Measurements from ENCODE around the gene SRC. TPM values are rescaled to one million over a fixed set of nuclear protein-coding genes. Genes with fewer than 3 reads are reported as not detected.
A peak's percentile ranks its signal among the peaks of the same experiment; 100 is the strongest.

SRC gene
- total RNA-seq, 4 donors from 2014 or later = 18.8 to 39.5 (median 26.0) TPM

DNA sequence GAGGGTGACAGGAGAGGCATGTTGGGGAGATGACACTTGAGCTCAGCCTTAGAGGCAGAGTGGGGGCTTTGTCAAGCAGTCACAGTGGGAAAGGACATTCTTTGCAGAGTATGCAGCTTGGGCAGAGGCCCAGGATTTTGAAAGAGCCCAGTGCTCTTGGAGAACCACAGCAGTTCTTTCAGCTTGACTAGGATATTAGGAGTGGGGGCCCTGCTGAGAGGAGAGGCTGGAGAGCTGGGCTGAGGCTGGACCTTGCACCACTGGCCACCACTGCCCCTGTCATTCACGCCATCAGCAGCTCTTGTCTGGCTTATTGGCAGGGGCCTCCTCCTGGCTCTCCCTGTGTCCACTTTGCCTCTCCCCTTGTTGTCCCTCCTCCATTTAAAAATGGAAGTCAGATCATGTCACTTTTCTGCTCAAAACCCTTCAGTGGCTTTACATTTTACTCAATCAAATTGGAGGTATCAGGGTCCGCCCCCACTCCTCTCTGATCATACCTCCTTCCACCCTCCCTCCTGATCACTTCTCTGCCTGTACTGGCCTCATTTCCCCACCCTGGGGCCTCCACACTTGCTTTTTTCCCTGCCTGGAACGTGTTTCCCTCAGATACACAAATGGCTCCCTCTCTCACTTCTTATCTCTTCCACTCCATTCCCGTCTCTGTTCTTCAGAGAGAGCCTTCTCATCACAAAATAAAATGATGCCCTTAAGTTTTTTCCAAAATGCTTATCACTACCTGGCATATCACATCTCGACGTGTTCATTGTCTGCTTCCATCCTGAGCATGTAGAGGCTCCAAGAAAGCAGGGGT lies 46.0 kb upstream of the SRC start:
- H3K27ac ChIP-seq = no peak overlapping the region
- peak in 1 of 2 donors; percentile 15 for DNase-seq (ENCODE audit: low spot score in 2 of 2)

DNA sequence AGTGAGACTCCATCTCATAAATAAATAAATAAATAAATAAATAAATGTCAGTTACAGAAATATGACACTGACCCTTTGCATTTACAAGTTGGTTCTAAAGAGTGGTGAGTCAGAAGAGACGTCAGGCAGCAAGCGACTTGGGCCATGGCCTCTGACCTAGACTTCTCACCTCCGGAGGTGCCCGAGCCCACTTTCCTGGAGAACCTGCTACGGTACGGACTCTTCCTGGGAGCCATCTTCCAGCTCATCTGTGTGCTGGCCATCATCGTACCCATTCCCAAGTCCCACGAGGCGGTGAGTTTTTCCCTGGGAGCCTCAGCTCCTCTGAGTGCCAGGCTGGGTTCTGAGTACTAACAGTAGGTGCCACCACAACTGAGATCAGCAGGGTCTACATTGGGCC lies 44.8 kb upstream of the SRC start:
- Histone ChIP-seq H3K27me3 (no peaks in the 10 kb centered on the region), H3K9me3 (no peaks in the 10 kb centered on the region), H3K4me1 (peaks cover 17% of the 10 kb centered on the region), H3K36me3 (peaks cover 42% of the 10 kb centered on the region), H3K27ac (no peak overlapping the region), H3K4me3 (no peak overlapping the region)
- no peak for TF ChIP-seq POLR2AphosphoS5 (IDR thresholded peaks at IDR 0.05)
- no peak for TF ChIP-seq EP300 (IDR thresholded peaks at IDR 0.05)
- TF ChIP-seq, protein P1, sequence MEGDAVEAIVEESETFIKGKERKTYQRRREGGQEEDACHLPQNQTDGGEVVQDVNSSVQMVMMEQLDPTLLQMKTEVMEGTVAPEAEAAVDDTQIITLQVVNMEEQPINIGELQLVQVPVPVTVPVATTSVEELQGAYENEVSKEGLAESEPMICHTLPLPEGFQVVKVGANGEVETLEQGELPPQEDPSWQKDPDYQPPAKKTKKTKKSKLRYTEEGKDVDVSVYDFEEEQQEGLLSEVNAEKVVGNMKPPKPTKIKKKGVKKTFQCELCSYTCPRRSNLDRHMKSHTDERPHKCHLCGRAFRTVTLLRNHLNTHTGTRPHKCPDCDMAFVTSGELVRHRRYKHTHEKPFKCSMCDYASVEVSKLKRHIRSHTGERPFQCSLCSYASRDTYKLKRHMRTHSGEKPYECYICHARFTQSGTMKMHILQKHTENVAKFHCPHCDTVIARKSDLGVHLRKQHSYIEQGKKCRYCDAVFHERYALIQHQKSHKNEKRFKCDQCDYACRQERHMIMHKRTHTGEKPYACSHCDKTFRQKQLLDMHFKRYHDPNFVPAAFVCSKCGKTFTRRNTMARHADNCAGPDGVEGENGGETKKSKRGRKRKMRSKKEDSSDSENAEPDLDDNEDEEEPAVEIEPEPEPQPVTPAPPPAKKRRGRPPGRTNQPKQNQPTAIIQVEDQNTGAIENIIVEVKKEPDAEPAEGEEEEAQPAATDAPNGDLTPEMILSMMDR (IDR thresholded peaks at IDR 0.05) = no peak
- no peak for TF ChIP-seq POLR2A (IDR thresholded peaks at IDR 0.05)
- peak in 1 of 2 donors; percentile 49 for DNase-seq (ENCODE audit: low spot score in 2 of 2)
- 96% methylated on average over 9 of the region's 9 CpGs for WGBS

More for the DNA sequence above, 46.0 kb upstream of the SRC start:
- Histone ChIP-seq H3K4me3 (no peak overlapping the region), H3K4me1 (peaks cover 29% of the 10 kb centered on the region), H3K27me3 (no peaks in the 10 kb centered on the region), H3K36me3 (peaks cover 40% of the 10 kb centered on the region), H3K9me3 (no peaks in the 10 kb centered on the region)
- WGBS = 92% methylated on average over 6 of the region's 6 CpGs
- TF ChIP-seq POLR2A (IDR thresholded peaks at IDR 0.05) (no peak), POLR2AphosphoS5 (IDR thresholded peaks at IDR 0.05) (no peak), EP300 (IDR thresholded peaks at IDR 0.05) (no peak)
- TF ChIP-seq, protein P1 (IDR thresholded peaks at IDR 0.05) = no peak

DNA sequence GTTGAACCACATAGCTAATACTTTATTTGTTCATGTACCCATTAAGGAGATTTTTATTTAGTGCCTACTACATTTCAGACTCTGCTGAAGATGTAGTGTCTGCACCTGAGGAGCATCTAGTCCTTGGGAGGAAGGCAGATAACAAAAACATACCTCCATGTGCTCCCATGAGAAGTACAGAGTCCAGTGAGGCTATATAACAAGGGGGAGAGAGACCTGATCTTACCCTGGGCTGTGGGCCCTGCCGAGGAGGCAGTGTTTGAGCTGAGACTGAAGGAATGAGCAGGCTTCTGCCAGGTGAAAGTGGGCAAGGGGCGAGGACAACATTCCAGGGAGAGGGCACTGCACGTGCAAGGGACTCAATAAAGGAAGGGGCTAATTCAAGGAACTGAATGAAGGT lies 44.4 kb upstream of the SRC start:
- peaks cover 15% of the 10 kb centered on the region for H3K4me1 ChIP-seq
- DNase-seq (ENCODE audit: low spot score in 2 of 2) = no peak
- H3K9me3 ChIP-seq = no peaks in the 10 kb centered on the region
- H3K36me3 ChIP-seq = peaks cover 42% of the 10 kb centered on the region
- no peak for TF ChIP-seq POLR2A (IDR thresholded peaks at IDR 0.05)
- TF ChIP-seq, protein P1 (IDR thresholded peaks at IDR 0.05) = no peak
- no peaks in the 10 kb centered on the region for H3K27me3 ChIP-seq
- 97% methylated on average over 3 of the region's 3 CpGs for WGBS
- H3K27ac ChIP-seq = no peak overlapping the region
- no peak overlapping the region for H3K4me3 ChIP-seq

DNA sequence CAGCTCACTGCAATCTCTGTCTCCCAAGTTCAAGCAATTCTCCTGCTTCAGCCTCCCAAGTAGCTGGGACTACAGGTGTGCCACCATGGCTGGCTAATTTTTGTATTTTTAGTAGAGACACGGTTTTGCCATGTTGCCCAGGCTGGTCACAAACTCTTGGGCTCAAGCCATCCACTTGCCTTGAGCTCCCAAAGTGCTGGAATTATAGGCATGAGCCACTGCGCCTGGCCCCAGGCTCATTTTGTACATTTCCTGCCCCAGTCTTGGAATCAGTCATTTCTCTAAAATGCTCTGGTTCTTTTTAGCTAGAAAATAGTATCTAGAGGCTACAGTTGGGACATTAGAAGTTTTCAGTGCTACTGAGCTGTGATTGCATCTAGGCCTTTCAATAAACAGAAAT lies 43.0 kb upstream of the SRC start:
- H3K4me3 ChIP-seq = no peak overlapping the region
- no peak for TF ChIP-seq POLR2AphosphoS5 (IDR thresholded peaks at IDR 0.05)
- TF ChIP-seq EP300 (IDR thresholded peaks at IDR 0.05) = no peak
- no peak for TF ChIP-seq POLR2A (IDR thresholded peaks at IDR 0.05)
- TF ChIP-seq, protein P1 (IDR thresholded peaks at IDR 0.05) = no peak
- H3K9me3 ChIP-seq = no peaks in the 10 kb centered on the region
- no peak overlapping the region for H3K27ac ChIP-seq
- no peaks in the 10 kb centered on the region for H3K27me3 ChIP-seq
- WGBS = 78% methylated on average over 2 of the region's 2 CpGs
- H3K4me1 ChIP-seq = peaks cover 10% of the 10 kb centered on the region
- H3K36me3 ChIP-seq = peaks cover 44% of the 10 kb centered on the region
- peak in 1 of 2 donors; percentile 21 for DNase-seq (ENCODE audit: low spot score in 2 of 2)

DNA sequence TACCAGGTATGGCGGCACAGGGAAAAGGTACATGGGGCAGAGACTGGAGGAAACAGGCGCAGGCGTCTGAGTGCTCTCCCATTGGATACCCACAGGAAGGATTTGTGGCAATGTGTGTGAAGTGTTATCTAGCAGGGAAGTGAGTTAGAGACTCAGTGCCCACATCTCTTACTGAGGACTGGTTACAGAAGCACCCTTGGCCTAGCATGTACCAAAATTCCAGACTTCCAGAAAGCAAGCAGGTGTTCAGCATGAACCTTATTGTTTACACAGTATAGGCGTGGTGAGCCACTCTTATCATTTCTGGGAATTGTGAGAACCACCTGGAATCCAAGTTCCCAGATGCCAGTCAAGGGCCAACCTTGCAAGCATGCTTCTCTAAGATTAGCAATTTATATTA lies 42.3 kb upstream of the SRC start:
- 95% methylated on average over 4 of the region's 4 CpGs for WGBS
- no peak for TF ChIP-seq POLR2AphosphoS5 (IDR thresholded peaks at IDR 0.05)
- TF ChIP-seq, protein P1 (IDR thresholded peaks at IDR 0.05) = no peak
- TF ChIP-seq EP300 (IDR thresholded peaks at IDR 0.05) = no peak
- TF ChIP-seq POLR2A (IDR thresholded peaks at IDR 0.05) = no peak
- H3K27ac ChIP-seq = no peak overlapping the region

More for the DNA sequence above, 42.3 kb upstream of the SRC start:
- Histone ChIP-seq H3K9me3 (no peaks in the 10 kb centered on the region), H3K36me3 (peaks cover 47% of the 10 kb centered on the region), H3K27me3 (no peaks in the 10 kb centered on the region), H3K4me1 (peaks cover 11% of the 10 kb centered on the region), H3K4me3 (no peak overlapping the region)
- DNase-seq (ENCODE audit: low spot score in 2 of 2) = peak in 1 of 2 donors; percentile 6

Data from suprapubic skin (tissue), 4 donors.